Skin of body (tissue), 2 donors: Measurements from ENCODE around the gene INCA1. TPM values are rescaled to one million over a fixed set of nuclear protein-coding genes. Genes with fewer than 3 reads are reported as not detected.
A peak's percentile ranks its signal among the peaks of the same experiment; 100 is the strongest.

Source experiments
- DNase-seq: peaks from one replicate; lab custom pipeline; 2025; lab: John Stamatoyannopoulos, UW
- total RNA-seq: library from RNA; depleted of rRNA; stranded (reverse); fragments of >200 nt; gene quantifications from one replicate; pipeline ENCODE4 v1.2.3, GENCODE V29; 2014

The INCA1 gene
- total RNA-seq, 1 donor from 2014 or later, result 0.20 TPM

GRCh38 chr17:4971826-4972225 is 25.5 kb downstream of the INCA1 start:
- DNase-seq, result no peak

DNA sequence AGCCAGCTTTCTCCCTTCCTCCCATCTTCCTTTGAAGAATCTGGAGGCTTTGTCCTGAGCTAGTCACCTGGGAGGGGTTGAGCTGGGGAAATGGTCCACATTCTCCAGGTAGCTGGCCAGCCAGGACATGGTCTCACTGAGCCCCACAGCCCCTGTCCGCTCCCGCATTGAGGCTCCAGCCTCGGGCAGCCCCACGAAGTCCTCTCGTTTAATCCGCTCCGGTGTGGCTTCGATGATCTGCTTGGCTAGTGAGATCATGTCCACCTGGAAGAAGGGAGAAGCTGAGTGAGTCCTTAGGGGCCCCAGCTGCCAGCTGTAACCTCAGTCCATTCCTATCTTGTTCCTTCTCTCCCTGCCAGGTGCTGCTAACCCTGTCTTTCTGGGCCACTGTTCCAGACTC is 27.0 kb downstream of the INCA1 start:
- no peak for DNase-seq

DNA sequence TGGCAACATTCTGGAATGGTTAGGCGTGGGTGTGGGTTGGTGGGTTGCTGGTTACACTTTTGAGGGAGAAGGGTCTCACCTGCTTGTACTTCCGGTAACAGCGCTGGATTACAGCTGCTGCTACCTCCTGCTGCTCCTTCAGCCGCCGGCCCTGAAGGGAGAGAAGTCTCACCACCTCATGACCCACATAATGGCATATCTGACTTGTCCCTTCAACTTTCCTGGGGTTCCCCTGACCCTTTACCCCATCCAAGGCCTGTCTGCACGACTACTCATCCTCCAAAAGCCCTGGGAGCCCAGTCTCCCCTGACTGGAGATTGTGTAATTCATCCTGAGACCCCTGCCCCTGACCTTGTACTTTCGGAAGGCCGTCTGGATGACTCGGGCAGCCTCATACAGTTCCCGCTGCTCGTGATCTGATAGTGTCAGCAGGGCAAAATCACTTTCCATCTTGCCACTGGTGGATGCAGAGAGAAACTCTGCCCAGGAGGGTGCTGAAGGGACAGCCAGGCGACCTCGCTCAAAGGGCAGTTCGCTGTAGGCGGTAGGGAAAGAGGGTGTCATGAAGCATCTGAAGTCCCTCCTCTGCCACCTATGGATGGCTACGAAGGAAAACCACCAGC is 27.7 kb downstream of the INCA1 start:
- DNase-seq, result no peak

- DNase-seq, result no peak
Observed at GRCh38 chr17:4969047-4969550, 28.2 kb downstream of the INCA1 start.

DNA sequence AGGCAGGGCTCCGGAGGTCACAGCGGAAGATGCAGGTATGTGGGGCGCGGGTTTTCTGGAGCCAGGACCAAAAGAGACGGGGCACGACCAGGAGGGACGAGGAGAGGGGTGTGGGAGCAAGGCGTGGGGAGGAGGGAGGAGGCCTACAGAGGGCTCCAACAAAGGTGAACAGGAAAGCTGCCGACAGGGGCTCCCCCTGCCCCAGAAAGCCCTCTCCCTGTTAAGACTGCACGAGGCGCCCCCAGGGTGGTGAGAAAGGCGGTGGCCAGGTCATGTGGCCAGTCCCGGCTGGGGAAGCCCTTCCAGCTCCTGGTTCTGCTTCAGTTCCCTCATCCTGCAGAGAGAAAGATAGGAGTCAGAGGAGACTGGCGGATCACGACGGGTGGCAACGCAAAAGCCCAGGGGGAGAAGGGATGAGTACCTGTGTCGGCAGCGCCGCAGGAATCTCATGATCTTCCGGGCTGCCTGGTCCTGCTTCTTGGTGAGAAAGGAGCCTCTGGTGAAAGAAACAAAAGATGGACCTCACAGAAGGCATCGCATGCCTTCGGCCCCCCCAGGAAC is 28.8 kb downstream of the INCA1 start:
- DNase-seq, result no peak

DNA sequence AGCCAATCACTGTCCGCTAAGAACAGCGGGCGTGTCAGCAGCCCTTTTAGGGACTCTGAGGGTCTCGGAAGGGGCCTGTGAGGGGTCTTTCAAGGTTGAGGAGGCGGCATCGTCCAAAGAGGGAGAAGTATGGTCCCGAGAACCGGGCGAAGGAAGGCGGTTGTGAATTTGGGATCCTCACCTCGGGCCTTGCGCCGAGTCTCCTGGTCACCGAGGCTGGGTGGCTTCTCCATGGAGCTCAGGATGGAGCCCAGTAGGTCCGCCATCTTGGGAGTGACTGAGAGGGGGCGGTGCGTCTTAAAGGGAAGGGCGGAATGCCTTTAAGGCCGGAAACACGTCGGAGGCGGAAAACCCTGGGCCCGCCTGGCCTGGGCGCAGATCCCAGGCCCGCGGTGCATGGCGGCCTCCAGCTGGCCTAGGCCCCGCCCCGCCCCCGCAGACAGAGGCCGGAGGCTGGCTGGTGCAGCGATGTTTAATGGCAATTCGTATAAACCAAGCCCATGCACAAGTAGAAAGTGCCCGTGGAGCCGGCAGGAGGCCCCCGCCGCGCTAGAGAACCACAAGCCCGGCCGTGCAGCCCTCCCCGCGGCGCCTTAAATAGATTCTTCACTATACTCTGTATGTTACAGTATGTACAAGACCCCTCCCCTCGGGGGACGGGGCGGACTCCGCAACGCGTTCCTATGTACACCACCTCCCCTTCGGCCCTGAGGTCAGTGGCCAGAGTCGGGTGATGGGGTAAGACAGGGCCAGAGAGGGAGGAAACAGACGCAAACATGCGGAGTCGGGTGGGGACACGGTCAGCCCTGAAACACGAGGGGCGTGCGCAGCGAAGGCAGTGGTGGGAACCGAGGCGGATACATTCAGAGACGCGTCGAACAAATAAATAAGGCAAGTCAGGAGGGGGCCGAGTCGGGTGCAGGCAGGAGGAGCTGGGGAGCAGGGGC is 29.5 kb downstream of the INCA1 start, which contains the start of gene SPAG7:
SPAG7 (minus strand) TSS at position 279 of the 947 bp plus-strand sequence; CDS start at position 266, 13 bp downstream.
- DNase-seq, result peak; percentile 99

DNA sequence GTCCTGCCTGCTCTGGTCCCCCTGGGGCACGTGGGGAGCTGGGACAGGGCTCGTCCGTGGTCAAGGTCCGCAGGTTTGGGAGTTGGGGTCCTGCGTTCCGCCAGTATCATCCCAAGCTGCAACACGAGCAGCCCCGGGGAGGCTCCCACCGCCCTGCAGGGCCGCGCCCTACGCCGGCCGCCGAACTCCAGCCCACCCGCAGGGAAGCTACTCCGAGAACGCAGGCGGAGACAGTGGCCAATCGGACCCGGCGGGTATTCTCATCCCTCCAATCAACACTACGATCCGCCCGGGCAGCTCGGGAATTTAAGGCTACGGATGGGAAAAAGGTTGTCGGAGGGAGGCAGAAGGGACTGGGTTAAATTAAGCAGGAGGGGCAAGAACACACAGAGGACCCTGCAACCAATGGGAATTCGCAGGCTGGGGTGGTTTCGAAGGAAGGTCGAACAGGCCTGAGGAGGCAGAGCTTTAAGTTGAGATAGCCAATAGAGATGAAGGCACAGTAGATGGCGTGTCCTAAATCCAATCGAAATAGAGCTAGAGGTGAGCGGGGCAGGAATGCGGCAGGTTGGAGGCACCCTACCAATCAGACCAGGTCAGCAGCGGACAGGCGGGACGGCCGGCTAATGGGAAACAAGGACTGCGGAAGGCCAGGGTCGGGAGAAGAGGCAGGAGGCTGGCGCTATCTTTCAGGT is 30.3 kb downstream of the INCA1 start:
- peak; percentile 100 for DNase-seq

DNA sequence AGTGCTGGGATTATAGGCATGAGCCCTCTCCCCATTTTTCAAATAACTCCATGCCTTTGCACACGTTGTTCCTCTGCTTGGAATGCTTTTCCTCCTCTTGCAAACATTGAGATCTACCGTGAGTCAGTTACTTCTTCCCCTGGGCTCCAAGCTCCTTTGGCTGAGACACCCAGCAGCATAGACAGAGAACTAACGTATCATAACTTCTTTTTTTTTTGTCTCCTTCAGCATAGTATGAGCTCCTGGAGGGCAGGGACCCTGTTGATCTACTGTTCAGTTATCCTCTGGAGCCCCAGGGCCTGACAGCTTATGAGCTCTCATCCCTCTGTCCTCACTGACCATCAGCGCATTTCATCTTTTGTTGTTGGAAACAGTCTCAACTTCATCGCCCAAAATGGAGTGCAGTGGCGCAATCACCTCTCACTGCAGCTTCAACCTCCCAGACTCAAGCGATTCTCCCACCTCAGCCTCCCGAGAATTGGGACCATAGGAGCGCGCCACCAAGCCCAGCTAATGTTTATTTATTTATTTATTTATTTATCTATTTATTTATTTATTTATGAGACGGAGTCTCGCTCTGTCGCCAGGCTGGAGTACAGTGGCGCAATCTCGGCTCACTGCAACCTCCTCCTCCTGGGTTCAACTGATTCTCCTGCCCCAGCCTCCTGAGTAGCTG is 31.9 kb downstream of the INCA1 start:
- no peak for DNase-seq

GRCh38 chr17:4960279-4960922 is 36.9 kb downstream of the INCA1 start:
- no peak for DNase-seq

DNA sequence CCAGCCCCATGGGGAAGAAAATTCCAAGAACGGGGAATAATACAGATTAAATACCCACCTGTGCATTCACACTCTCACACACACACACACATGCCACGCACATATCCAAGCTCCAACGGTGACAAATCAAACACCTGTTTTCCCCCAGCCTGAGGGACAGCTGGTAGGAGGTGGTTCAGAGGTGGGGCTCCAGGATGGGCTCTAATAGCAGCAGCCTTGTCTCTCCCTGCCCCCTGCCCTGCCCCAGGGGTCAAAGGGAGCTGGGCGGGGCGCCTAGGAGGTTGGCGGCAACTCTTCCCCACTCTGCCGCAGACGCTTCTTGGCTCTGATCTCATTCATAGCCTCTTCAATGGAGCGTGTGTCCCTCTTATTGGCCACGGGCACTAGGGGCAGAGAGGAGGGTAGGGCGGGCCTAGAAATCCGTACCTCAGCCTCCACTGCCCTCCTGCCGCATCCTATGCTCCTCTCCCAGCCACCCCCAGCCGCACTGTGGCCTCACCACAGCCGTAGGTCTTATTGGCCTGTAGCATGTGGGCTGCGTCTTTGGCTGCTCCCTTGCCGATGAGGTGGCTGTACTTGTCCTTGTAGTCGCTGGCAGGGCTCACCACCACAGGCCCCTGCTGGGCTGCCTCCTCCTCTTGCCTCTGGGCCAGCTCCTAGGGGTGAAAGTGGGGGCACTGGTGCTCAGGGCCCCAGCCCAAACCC is 37.9 kb downstream of the INCA1 start:
- no peak for DNase-seq

- no peak for DNase-seq
Observed at GRCh38 chr17:4958102-4958501, 39.2 kb downstream of the INCA1 start.

DNA sequence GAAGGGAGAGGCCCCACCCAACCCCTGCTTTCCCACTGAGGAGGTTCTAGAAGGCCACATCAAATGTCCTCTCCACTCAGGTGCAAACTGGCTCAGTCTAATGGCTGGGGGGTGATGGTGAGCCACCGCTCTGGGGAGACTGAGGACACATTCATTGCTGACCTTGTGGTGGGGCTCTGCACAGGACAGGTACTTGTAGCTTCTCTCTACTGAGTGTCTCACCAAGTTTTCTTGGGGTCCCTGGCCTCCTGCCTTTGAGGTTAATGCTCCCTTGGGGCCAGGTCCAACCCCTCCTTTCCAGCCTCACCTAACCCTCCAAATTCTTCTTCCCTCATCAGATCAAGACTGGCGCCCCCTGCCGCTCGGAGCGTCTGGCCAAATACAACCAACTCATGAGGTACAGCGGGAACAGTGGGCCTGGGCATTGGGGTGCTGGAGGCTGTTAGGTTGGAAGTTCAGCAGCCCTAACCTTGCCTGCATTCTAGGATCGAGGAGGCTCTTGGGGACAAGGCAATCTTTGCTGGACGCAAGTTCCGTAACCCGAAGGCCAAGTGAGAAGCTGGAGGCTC is 40.7 kb downstream of the INCA1 start:
- DNase-seq, result no peak

DNA sequence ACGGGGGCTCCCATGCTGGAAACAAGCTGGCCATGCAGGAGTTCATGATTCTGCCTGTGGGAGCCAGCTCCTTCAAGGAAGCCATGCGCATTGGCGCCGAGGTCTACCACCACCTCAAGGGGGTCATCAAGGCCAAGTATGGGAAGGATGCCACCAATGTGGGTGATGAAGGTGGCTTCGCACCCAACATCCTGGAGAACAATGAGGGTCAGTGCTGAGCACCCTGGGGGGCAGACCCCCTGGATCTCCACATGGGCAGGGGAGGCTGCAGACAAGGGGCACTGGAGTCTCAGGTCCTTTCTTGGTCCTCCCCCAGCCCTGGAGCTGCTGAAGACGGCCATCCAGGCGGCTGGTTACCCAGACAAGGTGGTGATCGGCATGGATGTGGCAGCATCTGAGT is 42.2 kb downstream of the INCA1 start:
- no peak for DNase-seq

DNA sequence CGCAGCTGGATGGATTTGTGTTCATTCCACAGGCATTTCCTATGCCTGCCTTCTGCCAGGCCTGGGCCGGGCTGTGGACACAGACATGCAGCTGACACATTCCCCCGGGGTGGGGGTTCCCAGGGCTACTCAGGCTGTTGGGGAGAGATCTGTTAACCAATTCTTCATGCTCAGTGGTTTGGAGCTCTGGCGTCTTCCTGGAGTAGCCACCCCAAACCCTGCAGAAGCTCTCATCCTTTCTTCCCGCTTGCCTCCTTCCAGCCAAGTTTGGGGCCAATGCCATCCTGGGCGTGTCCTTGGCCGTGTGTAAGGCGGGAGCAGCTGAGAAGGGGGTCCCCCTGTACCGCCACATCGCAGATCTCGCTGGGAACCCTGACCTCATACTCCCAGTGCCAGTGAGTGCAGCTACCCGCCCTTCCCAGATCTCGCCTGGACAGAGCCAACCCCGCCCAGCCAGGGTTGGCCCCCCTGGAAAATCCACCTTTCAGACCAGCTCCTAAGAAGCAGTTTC is 43.8 kb downstream of the INCA1 start:
- DNase-seq, result no peak

DNA sequence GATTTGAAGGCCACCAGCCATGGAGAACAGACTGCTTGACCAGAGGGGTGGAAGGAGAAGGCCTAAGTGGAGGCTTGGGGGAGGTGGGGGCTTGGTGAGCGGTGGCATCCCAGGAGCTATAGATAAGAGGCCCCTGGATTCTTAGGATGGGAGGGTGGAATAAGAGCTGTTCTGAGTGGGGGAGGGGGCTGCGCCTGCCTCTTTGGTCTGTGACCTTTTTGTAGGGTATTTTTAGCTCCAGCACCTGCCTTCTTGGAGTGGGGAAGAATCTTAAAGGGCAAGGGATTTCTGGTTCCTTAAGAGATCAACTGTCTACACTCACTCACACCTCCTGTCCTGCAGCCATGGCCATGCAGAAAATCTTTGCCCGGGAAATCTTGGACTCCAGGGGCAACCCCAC is 45.8 kb downstream of the INCA1 start:
- no peak for DNase-seq

DNA sequence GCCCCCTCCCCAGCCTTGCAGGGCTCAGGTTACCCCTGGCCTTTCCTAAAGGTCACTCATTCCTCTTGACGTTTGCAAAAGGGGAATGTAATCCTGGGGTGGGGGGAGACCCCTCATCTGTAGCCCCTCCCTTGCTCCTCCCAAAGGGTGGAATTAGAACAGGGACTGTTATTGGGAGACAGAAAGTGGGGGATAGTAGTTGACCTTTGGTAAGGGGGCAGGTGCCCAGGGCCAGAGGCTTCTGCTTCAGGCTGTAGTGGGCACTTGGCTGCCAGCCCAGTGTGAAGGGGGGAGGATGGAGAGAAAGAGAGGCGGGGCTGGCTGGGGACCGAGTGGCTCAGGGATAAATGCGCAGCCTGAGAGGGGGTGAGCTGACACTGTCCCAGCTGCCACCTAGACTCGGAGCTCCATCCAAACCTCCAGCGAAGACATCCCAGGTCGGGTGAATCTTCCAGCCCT is 46.5 kb downstream of the INCA1 start, which contains the start of gene ENO3:
ENO3 (plus strand) TSS at position 374 of the 459 bp plus-strand sequence. CDS start 711 bp downstream, outside the sequence.
- no peak for DNase-seq

GRCh38 chr17:4950075-4950745 is 47.1 kb downstream of the INCA1 start:
- no peak for DNase-seq

- no peak for DNase-seq
Observed at GRCh38 chr17:4949321-4950074, 47.8 kb downstream of the INCA1 start.
